GM18526 (cell line): ENCODE data around the gene PKHD1.

Source experiments
- POLR2A ChIP-seq: IDR thresholded peaks from 3 replicates; pipeline ENCODE4 v1.6.1; 2011; ENCODE audit not compliant: insufficient read length; ENCODE audit errors: extremely low read depth

Gene PKHD1

GRCh38 chr6:51790946-51791345, 296.5 kb downstream of the PKHD1 start:
- no peak for TF ChIP-seq POLR2A

- no peak for TF ChIP-seq POLR2A
These were observed 299.3 kb downstream of the PKHD1 start for GRCh38 chr6:51788121-51788520.

- no peak for TF ChIP-seq POLR2A
These were observed 308.7 kb downstream of the PKHD1 start for GRCh38 chr6:51778666-51779065.

DNA sequence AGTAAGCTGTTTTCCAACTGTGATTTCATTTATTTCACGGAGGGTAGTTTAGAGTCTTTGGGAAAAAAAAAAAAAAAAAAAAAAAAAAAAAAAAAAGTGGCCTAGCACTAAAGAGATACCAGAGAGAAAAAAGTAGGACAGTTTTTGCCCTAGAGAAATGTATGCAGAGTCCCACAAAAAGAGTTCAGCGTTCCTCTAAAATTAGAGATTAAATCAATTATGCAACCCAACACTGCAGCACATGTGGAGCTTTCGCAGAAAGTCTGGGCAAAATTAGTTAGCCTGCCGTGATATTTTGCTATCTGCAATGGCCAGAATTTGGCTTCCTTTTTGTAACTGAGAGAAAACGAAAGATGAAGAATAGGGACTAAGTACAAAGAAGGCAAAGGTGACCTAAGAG, 309.8 kb downstream of the PKHD1 start:
- no peak for TF ChIP-seq POLR2A

DNA sequence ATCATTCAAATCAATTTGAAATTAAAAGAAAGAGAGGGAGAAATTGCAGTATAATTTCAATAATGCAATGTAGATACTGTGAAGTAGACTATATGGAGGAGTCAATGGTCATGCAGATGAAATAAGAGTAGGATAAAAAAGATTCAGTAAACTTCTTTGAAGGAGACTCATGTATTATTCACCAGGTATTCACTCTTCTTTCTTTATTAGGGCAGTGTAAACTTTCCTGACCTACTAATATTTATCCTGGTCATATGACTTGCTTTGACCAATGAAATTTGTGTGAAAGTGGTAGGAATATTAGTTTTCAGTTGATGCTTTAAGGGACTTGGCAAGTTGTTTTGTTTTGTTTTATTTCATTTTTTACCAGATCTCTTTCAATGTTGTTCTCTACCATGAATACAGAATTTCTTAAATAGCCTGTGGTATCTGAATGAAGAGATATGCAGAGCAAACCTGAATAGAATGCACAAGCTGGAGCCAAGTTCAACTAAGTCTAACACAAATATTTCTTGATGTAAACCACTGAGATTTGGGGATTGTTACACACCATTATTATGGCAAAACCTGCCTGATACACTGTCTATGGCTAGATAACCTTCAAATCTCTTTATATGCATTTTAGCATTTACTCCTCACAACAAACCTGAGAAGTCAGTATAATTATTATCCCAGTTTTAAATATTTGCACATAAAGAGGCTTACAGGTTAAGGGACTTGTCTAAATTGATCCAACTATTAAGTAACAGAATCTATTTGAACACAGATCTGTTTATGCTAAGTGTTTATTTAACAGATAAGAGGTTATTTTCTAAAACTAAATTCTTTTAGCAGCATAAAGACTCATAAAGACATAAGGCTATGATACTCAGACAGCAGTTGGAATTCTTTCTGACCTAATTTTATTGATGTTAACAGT, 311.2 kb downstream of the PKHD1 start:
- TF ChIP-seq POLR2A, result no peak

DNA sequence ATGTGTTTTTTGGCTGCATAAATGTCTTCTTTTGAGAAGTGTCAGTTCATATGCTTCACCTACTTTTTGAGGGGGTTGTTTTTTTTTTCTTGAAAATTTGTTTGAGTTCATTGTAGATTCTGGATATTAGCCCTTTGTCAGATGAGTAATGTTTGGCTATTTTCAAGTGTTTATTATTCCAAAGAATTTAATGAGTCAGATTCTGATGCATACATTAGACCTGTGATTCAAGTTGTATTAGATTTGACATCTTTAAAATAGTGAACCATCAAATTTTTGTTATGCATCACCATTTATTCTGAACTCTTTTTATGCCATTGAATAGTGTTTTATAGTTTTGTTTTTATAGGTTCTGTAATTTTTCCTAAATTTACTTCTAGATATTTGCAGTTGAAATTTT, 319.3 kb downstream of the PKHD1 start:
- no peak for TF ChIP-seq POLR2A

DNA sequence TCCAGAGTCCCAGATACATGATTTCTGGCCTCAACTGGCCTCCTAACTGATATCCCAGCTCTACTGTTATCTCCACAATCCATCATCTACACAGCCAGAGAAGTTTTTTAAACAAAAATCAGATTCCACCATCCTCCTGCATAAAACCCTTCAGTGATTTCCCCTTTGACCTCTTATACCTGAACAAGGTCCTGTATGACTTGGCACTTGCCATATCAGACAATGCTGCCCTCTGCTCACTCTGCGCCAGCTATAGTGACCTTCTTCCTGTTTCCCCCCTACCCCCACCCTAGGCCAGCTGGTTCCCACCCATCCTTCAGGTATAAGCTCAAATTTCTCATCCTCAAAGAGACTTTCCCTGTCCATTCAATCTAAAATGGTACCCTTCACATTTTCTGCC, 322.2 kb downstream of the PKHD1 start:
- no peak for TF ChIP-seq POLR2A

- TF ChIP-seq POLR2A, result no peak
These were observed 333.8 kb downstream of the PKHD1 start for GRCh38 chr6:51753635-51754034.

DNA sequence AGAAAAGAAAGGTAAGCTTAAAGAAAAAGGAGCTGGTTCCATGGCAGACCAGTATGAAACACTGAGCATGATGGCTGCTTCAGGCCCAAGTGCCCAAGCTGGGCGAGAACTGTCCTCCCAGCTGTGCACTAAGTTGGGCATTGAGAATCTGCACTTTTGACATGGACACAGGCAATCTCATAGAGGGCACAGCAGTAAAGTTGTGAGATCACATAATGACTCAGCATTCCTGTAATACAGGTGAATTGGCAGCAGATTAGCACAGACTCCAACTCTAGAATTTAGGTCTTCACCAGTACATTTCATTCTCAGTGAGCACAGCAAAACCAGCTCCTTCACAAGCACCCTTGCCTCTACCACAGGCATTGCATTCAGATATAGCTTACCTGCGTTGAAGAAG, 343.4 kb downstream of the PKHD1 start:
- TF ChIP-seq POLR2A, result no peak

GRCh38 chr6:51740658-51741057, 346.8 kb downstream of the PKHD1 start:
- no peak for TF ChIP-seq POLR2A

DNA sequence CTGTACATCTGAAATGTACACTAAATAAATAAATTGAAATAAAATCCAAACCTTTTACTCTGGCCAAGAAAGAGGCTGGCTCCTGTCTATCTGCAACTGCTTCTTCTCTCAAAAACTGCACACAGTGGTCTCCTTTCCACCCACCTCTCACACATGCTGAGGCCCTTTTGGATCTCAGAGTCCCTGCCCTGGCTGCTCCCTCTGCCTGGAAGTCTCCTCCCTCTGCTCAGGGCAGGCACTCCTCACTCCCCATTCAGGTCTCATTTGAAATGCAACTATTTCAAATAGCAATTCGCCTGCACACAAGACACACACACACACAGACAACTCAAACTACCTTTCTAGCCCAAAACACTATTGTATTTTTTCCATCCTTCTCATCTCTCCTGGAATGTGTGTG, 348.8 kb downstream of the PKHD1 start:
- TF ChIP-seq POLR2A, result no peak

DNA sequence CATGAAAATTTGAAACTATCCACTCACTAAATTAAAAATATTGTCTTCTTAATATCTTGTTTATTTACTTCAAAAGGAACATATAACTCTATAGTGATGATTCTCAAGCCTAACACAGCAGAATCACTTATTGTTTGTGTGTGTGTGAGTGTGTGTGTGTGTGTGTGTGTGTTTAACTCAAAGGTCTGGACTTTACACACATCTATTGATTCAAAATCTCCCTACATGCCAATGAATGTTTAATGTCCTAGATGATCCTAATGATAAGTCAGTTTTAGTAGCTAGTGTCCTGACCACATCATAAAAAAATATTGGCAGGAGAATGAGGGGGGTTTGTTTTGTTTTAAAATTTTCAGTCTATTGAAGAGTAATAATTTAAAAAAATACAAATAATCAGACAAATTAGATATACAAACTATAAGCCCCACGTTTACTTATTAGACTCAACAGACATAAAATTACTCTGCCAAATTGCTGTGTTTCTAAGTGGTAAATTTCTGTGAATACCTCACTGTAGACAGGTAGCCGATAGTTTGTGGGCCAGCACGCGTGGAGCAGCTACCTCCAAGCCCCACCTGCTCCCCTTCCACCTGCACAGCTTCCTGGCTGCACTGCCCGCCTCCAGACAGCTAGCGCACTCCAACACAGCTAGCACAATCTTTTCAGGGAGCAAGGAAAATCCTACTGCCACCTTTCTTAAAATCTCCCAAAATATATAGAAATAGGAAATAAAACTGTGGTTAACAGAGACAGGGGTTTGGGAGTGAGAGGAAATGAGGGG, 349.6 kb downstream of the PKHD1 start:
- TF ChIP-seq POLR2A, result no peak

- no peak for TF ChIP-seq POLR2A
These were observed 362.3 kb downstream of the PKHD1 start for GRCh38 chr6:51725155-51725554.

DNA sequence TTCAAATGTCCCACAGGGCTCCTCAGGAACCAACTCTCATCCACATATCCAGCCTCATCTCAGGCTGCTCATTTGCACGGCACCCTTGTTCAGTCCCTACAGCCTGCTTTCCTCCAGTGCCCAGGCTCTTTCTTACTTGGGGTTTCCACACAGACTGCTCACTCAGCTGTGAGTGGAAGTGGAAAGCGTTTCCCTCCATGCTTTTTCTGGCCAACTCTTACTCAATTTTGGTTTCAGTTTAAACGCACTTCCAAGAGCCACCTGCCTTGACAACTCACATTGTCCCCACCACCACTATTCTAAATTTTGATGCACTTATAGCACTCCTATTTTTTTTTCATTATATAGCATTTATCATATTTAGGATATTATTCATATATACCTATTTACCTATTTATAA, 367.1 kb downstream of the PKHD1 start:
- no peak for TF ChIP-seq POLR2A

DNA sequence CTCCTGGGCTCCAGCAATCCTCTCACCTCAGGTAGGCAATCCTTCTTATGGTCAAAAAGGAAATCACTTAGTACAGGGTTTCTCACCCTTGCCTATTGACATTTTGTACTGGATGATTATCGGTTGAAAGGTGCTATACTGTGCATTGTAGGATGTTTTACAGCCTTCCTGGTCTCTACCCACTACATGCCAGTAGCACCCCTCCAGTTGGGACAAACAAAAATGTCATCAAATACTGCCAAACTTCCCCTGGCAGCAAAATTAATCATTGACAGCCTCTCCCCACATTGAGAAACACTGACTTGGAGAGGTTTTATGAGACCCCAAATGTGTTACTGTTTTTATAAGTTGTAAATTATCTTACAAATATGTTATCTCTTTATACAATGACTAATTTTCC, 368.1 kb downstream of the PKHD1 start:
- TF ChIP-seq POLR2A, result no peak

DNA sequence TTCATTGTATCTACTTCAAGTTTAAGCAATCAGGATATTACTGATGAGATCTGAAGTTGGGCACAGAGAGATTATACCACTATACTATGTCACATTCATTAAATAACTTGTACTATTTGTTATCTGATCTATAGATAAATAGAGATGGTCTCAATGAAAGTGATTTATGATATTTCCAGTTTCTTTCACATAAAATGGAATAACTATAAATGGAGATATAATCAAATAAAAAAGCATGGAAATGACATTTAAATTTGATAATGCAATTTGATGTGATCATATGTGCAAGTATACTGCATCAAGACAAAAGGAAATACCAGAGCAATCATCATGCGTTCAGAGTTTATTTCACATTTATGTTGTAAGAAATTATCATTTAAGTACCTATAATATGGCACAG, 368.9 kb downstream of the PKHD1 start:
- TF ChIP-seq POLR2A, result no peak
